C1 segment of cervical spinal cord (tissue), 14 donors: Measurements from ENCODE around the gene STK35.
"Not testable (repeated sequence)": the region's sequence is repeated elsewhere in the genome, so short reads cannot be mapped to it uniquely, and the experiment has no call there.

Source experiments
- DNase-seq, 14 donors: peaks; one replicate each; lab custom pipeline; 2025; lab: John Stamatoyannopoulos, UW

STK35 gene

DNA sequence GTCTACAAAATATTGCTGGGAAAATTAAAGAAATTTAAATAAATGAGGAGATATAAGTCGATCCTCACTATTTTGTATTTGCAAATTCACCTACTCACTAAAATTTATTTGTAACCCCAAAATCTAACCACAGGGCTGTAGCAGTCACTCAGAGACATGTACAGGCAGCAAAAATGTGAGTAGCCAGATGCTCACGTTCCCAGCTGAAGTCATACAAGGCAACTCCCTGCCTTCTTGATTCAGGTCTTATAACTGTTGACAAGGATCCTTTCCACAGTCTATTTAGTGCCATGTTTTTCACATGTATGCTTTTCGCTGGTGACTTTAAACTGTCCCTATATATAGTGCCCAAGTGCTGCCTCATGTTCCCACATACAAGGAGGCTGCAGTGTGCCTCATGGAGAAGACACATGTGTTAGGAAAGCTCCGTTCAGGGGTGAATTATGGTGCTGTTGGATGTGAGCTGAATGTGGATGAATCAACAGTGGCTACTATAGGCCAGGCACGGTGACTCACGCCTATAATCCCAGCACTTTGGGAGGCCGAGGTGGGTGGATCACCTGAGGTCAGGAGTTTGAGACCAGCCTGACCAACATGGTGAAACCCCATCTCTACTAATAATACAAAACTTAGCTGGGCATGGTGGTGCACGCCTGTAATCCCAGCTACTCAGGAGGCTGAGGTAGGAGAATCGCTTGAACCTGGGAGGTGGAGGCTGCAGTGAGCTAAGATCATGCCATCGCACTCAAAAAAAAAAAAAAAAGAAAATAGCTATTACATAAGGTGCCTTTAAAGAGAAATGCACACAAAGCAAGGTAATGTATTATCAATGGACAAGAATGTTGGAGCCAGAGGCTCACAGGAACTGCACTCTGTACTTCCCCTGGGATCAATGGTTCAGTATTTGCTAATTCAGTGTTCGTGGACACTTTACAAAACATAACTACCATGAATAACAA is 55.3 kb downstream of the STK35 start:
- no peak for DNase-seq

DNA sequence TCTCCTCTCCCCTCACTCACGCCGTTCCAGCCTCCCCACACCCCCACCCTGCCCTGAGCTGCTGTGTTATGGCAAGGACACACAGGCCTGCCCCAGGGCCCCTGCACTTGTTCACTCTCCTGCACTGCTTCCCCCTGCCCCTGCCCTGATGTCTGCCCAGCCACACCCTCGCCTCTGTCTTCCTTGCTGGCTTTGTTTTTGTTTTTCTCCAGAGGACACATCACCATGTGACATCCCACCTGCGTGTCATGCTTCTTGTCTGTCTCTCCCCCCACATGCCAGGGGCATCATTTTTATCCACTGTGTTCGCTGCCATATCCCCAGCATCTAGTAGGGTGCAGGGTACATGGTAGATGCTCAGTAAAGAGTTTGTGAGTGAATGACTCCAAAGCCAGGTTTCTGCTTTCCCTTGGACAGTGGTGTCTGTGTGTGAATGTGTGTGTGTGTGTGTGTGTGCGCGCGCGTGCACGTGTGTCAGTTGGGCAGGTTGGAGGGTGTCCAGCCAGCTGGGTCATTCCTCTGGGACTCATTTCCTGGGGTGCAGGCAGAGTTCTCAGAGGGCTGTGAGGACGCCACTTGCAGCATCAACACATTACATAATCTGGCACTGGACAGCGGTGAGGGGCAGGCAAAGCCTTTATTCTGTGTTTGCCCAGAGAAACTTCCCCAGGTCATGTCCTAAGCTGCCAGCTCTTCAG is 60.6 kb downstream of the STK35 start:
- no peak for DNase-seq

DNA sequence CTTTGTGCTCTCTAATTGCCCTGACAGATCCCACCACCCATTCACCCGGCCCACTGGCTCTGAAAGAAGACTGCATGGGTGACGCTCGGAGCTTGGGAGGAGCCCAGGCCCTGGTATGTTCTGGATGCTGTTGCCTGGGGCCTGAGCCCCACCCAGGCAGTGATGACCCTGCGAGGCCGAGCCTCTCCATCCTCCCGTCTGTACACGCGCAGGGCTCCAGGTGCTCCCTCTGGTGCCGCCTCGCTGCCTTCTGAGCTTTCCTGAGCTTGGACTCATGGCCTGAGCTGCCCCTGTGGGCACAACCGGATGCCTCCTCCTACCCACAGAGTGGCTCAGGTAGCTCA is 61.2 kb downstream of the STK35 start:
- DNase-seq: no peak

DNA sequence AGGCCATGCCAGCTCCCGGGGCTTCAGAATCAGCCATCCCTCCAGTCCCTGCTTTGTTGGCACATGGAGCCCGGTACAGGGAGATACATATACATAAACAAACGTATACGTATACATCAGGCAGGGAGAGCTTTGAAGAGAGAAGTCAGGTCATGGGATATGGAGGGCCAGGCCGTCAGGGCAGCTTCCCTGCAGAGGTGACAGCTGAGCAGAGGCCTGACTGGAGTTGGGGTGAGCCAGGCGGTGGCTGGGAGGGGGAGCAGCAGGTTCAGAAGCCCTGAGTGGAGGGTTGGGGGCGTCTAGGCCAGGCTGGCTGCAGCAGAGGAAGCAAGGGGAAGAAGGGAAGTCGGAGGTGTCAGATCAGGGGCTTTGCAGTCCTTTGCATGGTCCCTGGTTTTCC is 61.7 kb downstream of the STK35 start:
- no peak for DNase-seq

DNA sequence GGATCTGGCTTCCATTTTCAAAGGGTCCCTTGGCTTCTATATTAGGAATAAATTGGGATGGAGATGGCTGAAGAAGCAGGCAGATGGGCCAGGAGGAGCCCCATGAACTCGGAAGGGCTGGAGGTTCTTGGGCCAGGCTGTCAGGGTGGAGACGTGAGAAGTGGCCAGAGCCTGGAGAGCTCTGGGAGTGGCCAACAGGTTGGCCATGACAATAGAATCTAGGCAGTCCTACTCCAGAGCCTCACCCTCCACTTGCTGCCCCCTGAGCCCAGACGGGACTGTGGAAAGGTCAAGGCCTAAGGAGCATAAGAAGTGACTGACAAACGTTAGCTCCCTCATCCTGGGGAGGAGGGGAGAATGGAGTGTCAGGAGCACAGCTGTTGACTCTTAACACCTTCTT is 62.1 kb downstream of the STK35 start:
- DNase-seq: no peak

DNA sequence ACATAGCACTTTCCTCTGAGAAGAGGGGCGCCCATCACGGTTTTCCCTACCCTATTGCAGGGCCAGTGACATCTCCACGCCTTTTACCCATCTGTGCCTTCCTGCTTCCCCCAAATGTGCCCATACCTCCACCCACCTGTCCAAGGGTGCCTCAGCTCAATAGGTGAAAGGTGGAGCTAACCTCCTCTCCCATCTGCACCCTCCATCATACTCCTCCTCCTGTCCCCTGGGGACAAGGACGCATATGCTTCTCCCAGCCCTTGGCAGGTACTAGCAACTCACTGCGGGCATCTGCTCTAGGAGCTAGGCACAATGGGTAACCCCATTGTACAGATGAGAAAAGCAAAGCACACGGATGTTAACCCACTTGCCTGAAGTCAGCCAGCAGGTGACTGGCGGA is 62.8 kb downstream of the STK35 start:
- DNase-seq: no peak

DNA sequence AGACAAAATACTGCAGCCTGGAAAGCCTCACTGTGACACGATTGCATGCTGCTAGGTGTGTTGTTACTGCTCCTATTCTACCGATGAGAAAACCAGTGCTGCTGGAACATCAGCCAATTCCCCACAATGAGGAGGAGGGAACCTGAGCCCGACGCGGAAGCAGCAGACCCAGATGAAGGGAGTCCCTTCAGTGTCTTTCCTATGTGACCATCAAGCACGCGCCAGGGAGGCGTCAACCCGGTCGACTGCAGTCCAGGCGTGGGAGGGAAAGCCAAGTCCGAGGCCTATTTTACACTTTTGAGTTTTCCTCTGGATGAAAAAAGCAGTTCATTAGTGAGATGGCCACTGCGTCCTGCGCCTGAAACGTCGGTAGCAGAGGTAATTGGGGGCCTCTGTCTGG is 63.3 kb downstream of the STK35 start:
- DNase-seq: no peak

DNA sequence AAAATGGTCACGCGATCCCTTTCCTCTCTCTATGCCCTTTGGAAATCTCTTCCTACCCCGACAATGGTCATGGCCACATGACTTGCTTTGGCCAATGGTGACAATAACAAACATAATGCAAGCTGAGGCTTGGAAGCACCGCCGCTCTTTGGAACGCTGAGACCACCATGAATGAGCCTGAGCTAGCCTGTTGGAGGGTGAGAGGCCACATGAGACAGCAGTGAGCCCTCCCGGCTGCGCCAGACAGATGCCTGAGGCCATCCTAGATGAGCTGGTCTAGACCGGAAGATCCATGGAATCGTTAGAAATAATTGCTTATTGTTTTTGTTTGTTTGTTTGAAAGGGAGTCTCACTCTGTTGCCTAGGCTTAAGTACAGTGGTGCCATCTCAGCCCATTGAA is 64.2 kb downstream of the STK35 start:
- DNase-seq: no peak

DNA sequence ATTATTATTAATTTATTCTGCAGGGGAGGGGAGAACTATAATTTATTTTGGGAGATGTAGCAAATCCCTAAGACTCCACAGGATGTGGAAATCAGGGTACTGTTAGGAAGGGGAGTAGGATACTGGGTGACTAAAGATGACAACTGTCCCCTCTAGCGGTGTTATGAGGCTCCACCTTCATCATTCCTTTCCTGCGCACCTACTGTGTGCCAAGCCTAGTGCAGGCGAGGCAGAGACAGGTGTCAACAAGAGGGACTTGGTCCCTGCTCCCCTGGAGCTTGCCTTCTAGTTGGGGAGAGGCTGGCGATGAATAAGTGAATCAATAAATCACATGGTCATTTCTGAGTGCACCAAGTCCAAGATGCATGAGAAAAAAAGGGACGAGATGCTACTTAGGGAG is 65.5 kb downstream of the STK35 start:
- DNase-seq: no peak

DNA sequence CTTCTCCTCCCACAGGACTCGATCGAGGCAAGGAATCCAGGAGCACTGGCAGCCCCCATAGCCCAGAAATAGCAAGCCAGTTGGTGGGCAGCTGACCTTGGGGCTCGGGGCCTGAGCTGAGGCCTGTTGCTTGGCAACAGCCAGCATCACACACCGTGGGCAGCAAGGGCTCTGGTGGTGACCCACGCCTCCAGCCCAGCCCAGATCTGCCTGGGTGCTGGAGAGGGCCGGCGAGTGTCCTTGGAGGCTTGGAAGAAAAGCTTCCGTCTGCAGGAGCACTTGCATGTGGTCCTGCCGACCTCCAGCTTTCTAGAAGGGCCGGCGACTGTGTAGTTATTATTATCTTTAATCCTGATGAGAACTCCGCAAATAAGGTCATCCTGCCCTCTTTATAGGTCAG is 67.3 kb downstream of the STK35 start:
- no peak for DNase-seq

DNA sequence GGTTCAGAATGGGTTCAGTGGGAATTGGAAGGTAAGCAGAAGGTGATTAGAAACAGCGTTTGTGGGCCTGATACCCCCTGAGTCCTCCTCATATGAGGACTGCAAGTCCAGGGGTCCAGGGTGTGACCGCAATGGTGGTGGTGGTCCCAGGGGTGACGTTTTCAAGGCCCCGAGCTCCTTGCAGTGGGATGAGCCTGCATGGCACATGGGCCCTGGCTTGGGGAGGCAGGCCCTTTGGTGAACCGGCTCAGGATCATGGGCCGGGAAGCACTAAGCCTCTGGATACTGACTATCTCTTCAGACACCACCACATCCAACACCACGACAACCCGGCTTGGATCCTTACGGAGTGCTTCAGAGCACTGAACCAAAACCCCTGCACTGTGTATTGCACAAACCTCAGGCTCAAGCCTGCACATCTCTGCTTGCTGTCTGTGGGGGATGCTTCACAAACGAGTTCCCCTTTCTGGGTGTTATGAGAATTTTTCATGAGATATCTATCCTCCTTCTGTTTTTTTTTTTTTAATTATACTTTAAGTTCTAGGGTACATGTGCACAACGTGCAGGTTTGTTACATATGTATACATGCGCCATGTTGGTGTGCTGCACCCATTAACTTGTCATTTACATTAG is 67.9 kb downstream of the STK35 start:
- no peak for DNase-seq

DNA sequence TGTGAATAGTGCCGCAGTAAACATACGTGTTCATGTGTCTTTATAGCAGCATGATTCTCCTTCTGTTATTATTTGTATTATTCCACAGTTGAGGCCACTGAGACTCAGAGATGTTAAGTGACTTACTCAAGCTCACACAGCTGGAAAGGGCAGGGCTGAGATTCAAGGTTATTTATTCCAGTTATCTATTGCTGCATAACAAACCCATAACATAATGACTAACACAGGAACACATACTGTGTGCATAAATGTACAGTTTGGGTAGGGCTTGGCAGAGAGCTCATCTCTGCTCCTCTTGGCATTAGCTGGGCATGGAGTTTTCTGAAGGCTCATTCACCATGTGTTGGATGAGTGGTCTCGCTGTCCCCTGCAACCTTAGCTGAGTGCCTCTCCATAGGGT is 68.8 kb downstream of the STK35 start:
- DNase-seq: no peak

DNA sequence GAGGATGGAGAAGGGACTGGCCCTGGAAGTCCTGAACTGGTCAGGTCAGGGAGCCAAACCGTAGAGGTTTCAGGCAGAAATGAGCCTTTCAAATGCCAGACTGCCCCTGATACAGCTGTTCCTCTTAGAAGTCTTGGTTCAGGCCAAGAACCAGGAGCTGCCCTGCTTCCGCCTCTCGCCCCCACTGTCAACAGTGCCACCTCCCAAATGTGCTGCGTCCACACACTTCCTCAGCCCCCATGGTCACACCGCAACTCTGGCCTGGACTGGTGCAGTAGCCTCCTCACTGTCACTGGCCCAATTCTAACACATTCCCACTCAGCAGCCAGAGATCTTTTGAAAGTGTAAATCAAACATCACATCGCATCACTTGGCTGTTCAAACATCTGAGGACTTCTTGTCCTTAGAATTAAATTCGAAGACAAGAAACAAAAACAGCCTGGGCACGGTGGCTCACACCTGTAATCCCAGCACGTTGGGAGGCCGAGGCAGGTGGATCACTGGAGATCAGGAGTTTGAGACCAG is 69.7 kb downstream of the STK35 start:
- DNase-seq: no peak

DNA sequence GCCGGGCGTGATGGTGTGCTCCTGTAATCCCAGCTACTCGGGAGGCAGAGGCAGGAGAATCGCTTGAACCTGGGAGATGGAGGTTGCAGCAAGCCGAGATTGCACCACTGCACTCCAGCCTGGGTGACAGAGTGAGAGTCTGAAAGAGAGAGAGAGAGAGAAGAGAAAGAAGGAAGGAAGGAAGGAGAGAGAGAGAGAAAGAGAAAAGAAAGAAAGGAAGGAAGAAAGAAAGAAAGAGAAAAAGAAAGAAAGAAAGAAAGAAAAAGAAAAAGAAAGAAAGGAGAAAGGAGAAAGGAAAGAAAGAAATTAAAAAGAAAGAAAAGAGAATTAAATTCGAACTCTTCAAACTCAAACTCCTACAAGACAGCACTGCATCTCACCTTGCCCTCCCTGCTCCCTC is 70.2 kb downstream of the STK35 start:
- DNase-seq: not testable (repeated sequence)

DNA sequence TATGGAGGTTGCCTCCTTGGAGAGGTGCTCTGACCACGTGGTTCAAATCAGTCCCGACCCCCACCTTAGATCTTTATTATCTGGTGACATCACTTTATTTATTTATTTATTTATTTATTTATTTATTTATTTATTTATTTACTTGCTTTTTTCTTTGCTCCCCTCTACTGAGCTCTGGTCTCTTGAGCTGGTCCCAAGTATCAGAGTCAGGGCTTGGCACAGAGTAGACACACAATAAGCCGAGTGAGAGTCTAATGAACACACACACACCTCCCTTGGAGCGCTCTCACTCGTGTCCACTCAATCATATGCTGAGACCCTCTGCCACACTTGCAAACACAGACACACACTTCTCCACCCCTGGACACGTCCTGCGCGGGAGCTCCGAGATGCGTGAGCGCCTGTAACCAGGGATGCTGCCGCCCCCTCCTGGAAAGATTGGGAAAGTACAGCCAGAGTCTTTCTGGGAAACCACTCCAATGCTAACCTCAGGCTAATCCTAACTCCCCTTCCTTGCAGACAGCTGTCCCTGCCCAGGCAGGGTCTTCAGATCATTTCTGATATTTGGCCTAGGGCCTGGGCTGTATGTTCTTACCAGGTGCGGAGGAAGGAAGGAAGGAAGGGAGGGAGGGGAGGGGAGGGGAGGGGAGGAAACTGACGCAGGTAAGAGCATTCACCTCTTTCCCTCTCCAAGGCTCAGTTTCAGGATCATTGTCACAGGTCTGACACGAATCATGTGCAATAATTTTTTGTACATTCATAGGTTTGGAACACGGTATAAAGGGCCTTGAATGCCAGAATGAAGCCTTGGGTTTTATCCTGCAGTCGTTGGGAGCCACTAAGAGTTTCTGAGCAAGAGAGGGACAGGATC is 70.9 kb downstream of the STK35 start:
- DNase-seq: peak in 13 of 14 donors; percentile 6 to 75 (median 42)

DNA sequence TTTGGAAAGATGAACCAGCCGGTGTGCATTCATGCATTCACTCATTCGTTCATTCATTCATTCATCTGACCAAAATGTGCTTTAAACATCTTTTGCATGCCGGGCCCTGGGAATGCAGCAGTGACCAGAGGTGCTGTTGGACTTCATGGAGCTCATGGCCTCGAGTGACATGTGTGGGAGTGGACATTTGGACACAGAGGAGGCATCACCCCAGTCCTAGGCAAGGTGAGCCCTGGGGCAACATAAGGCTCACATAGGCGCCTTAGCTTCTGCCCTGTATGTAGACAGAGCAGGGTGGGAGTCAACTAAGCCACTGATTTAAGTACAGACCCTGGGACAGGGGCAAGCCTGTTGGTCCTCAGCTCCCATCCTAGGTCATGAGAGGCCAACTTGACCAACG is 71.6 kb downstream of the STK35 start:
- no peak for DNase-seq

DNA sequence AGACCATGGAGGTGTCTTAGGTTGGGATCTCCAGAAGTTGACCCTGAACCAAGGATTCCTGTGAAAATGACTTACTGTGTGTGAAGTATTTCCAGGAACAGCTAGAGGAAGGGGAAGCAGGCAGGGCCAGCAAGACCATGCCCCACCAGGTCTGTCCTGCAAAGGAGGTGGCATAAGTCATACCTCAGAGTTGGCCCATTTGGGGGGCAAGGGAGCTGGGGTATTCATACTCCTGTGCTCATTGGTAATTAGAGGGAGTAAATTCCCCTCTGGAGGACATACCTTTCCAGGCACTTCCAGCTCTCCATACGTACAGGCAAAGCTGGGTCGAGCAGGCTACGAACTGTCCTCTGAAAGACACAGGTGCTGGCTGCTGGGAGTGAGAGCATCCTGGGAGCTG is 72.4 kb downstream of the STK35 start:
- DNase-seq: no peak

DNA sequence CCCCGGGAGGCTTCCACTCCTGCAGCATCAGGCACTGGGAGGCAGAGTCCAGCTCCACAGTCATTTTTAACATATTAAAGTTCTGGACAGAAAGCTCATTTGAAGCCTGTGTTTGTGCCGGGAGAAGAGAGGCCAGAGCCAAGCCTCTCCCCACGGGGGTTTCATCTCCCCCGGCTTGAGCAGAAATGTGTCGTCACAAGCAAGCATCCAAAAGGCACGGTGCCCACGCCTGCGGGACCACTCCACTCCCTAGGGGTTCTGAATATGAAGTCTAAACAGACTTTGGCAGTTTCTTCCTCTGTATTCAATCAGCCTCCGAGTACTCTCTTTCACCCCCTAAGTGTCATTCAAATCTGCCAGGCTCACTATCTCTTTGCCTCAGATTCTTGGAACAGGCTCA is 75.3 kb downstream of the STK35 start:
- DNase-seq: no peak

DNA sequence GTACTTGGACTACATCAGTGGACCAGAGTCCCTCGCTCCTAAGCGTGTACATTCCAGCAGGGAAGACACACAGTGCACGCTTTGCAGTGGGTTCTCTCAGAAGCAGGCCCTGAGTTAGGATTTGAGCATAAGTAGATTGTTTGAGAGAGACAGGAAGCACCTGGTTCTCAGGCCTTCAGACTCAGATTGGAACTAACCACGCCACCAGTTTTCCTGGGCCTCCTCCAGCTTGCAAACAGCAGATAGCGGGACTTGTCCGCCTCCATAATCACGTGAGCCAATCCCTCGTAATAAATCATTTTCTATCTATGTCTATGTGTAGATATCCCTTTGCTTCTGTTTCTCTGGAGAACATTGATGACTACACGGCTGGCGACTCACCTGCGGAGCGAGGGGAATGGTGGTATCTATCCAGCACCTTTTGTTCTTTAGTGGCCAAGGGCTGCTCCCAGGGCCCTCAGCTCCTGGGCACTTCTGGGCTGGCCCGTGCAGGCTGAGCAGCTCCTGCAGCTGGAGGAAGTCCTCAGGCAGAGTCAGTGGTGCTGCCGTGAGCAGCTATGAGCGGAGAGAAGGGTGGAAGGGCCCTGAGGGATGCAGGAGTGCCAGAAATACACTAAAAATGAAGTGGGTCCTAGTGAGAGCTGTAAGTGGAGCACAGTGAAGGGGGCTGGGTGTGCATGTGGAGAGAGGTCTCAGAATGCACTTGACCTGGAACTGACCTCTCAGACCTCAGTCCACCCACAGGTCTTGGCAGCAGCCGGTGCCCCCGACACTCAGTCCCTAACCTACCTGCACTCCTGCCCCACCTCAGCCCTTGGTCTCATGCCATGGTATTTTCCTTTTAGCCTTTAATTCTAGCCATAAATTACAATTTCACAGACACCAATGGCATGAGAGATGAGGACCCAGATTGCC is 76.9 kb downstream of the STK35 start:
- no peak for DNase-seq

DNA sequence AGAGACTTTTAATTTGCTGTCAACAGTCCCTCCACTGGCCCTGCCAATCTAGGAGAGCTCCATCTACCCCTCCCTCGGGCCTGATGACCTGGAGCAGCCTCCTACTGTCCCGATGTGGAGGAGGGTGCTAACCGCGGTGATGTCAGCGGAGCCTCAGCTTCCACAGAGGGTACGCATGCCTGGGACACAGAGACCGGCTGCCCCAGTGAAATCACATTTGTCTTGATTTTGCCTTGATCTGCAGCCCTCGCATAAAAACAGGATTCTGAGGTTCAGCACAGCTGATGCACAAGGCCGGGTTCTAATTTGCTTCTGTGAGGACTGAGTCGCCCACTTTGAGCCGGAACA is 77.6 kb downstream of the STK35 start:
- DNase-seq: no peak

DNA sequence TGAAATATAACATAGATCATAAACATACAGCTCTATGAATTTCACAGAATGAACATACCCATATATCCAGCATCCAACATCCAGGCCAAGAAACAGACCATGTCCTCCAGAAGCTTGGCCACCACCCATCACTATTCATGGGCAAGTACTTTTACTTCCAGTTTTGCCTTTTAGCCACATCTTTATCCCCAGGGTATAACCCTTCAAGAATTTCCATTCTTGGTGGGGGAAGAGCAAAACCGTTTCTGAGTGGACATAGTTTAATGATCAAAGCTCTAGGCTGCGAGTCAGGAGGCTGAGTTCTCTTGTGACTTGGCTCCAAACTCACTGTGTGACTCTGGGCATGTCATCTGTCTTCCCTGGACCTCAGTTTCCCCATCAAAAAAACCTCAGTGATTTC is 78.3 kb downstream of the STK35 start:
- no peak for DNase-seq
